ENCODE results near the gene PLA2G10. TPM values are rescaled to one million over a fixed set of nuclear protein-coding genes. Genes with fewer than 3 reads are reported as not detected.

The PLA2G10 gene
- total RNA-seq, 4 donors from 2014 or later, result 5.8 to 15.7 (median 10.7) TPM

GRCh38 chr16:14672403-14672971 lies 21.6 kb downstream of the PLA2G10 start:
- no peak overlapping the region for H3K4me3 ChIP-seq
- peaks cover 0 to 18% (median 1%) of the 10 kb centered on the region in 4 donors for H3K4me1 ChIP-seq
- DNase-seq, result peak in 2 of 3 donors; percentile 54 to 65
- H3K27me3 ChIP-seq, result no peaks in the 10 kb centered on the region
- peak overlapping the region in 3 of 4 donors; percentile 28 to 55 (median 47) for H3K27ac ChIP-seq
- H3K9me3 ChIP-seq, result no peaks in the 10 kb centered on the region
- H3K36me3 ChIP-seq, result peaks cover 0 to 13% (median 0%) of the 10 kb centered on the region in 3 donors
- TF ChIP-seq CTCF (IDR thresholded peaks at IDR 0.05), result no peak
- TF ChIP-seq POLR2A (IDR thresholded peaks at IDR 0.05), result no peak

GRCh38 chr16:14669776-14670175 lies 24.3 kb downstream of the PLA2G10 start:
- TF ChIP-seq POLR2A (IDR thresholded peaks at IDR 0.05), result peak in 1 of 2 donors; percentile 44
- TF ChIP-seq CTCF (IDR thresholded peaks at IDR 0.05), result peak in 3 of 6 experiments; percentile 54 to 66 (median 57)
- Histone ChIP-seq H3K36me3 (peaks cover 0 to 39% (median 0%) of the 10 kb centered on the region in 3 donors), H3K4me3 (no peak overlapping the region), H3K9me3 (no peaks in the 10 kb centered on the region), H3K27me3 (no peaks in the 10 kb centered on the region), H3K27ac (peak overlapping the region in 3 of 4 donors; percentile 19 to 69 (median 48)), H3K4me1 (peaks cover 0 to 21% (median 1%) of the 10 kb centered on the region in 4 donors)
- peak in 2 of 3 donors; percentile 84 to 86 for DNase-seq

GRCh38 chr16:14668556-14669223 lies 25.4 kb downstream of the PLA2G10 start:
- no peak for DNase-seq
- no peaks in the 10 kb centered on the region for H3K9me3 ChIP-seq
- no peaks in the 10 kb centered on the region for H3K27me3 ChIP-seq
- peak overlapping the region in 3 of 4 donors; percentile 20 to 80 (median 70) for H3K27ac ChIP-seq
- TF ChIP-seq CTCF (IDR thresholded peaks at IDR 0.05), result no peak
- no peak for TF ChIP-seq POLR2A (IDR thresholded peaks at IDR 0.05)
- H3K36me3 ChIP-seq, result peaks cover 0 to 49% (median 0%) of the 10 kb centered on the region in 3 donors
- peaks cover 0 to 21% (median 1%) of the 10 kb centered on the region in 4 donors for H3K4me1 ChIP-seq
- no peak overlapping the region for H3K4me3 ChIP-seq

- Histone ChIP-seq H3K27me3 (no peaks in the 10 kb centered on the region), H3K4me3 (no peak overlapping the region), H3K9me3 (no peaks in the 10 kb centered on the region), H3K36me3 (peaks cover 0 to 60% (median 0%) of the 10 kb centered on the region in 3 donors), H3K27ac (peak overlapping the region in 3 of 4 donors; percentile 11 to 80 (median 70)), H3K4me1 (peaks cover 0 to 21% (median 1%) of the 10 kb centered on the region in 4 donors)
- TF ChIP-seq POLR2A (IDR thresholded peaks at IDR 0.05), result no peak
- TF ChIP-seq CTCF (IDR thresholded peaks at IDR 0.05), result no peak
- peak in 2 of 3 donors; percentile 55 to 57 for DNase-seq
Observed at GRCh38 chr16:14667347-14668266, 26.5 kb downstream of the PLA2G10 start.

- H3K9me3 ChIP-seq, result no peaks in the 10 kb centered on the region
- no peak for DNase-seq
- H3K27me3 ChIP-seq, result no peaks in the 10 kb centered on the region
- H3K4me1 ChIP-seq, result peaks cover 0 to 20% (median 2%) of the 10 kb centered on the region in 4 donors
- no peak overlapping the region for H3K4me3 ChIP-seq
- H3K27ac ChIP-seq, result peak overlapping the region in 3 of 4 donors; percentile 28 to 84 (median 56)
- H3K36me3 ChIP-seq, result peaks cover 0 to 65% (median 0%) of the 10 kb centered on the region in 3 donors
- TF ChIP-seq CTCF (IDR thresholded peaks at IDR 0.05) (no peak), POLR2A (IDR thresholded peaks at IDR 0.05) (no peak)
Observed at GRCh38 chr16:14658063-14658462, 36.0 kb downstream of the PLA2G10 start.

All from Peyer's patch (tissue), 4 donors.